Mesangial cell (primary cell): Measurements from ENCODE around the gene SFXN4. TPM values are rescaled to one million over a fixed set of nuclear protein-coding genes. Genes with fewer than 3 reads are reported as not detected.

ENCODE experiments used
- total RNA-seq: library from RNA; depleted of rRNA; stranded (reverse); fragments of >200 nt; gene quantifications from 2 replicates; pipeline ENCODE4 v1.2.3, GENCODE V29; 2015

The SFXN4 gene, protein sequence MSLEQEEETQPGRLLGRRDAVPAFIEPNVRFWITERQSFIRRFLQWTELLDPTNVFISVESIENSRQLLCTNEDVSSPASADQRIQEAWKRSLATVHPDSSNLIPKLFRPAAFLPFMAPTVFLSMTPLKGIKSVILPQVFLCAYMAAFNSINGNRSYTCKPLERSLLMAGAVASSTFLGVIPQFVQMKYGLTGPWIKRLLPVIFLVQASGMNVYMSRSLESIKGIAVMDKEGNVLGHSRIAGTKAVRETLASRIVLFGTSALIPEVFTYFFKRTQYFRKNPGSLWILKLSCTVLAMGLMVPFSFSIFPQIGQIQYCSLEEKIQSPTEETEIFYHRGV
- total RNA-seq: 37.3 and 80.3 TPM in 2 replicates

DNA sequence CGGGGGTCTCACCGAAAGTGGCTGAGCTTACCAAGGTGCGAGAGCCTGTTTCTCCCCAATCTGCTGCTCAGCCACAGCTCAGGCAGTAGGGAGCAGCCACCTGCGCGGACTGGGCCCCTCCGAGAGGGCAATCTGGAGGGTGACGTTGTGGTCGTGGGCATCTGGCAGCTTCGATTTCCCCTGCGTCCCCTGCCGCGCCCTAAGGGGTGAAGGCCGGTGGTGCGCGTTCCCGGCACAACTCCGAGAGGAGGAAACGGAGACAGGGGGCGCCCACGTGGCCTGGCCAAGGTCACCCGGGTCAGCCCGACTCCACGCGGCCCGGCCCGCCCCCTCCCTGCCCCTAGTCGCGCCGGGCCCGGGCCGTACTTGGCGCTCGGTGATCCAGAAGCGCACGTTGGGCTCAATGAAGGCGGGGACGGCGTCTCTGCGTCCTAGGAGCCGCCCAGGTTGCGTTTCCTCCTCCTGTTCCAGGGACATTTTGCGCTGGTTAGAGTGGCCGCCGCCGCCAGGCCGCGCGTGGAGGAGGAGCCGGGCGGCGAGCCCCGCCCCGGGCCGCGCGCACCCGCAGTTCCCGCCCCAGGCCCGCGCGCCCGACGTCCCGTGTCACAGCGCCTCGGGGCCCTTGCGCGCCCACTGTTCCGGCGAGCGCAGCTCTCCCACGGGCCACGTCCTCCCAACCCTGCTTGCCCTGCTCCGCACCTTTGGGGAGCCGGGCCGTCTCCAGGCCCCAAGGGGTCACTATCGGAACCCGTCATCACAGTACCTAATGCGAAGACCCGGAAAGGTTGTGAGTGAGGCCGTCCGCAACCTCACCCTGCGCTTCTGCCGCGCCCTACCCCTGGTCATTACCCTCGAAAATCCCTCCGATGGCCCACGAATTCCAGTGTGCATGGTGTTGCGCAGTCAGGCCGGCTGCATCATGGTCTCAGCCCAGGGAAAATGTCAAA lies at the start of gene SFXN4:
Gene SFXN4, minus strand, starts transcription at position 544 of the 947 bp plus-strand sequence. Its CDS starts 67 bp downstream, at position 477.

DNA sequence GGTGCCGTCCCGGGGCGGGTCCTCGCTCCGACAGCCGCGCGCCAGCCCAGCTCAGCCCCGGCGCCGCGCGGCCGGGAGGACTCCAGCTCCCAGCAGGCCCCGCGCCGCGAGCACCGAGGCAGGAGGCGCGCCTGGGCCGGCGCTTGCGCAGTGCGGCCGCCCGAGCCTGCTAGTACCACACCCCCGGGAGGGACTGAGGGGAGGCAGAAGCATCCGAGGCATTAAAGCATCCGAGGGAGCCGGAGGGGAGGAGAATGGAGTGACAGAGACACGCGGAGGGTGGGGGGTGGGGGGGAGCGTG lies 41.8 kb upstream of the SFXN4 start, which contains the start of gene GRK5:
Gene GRK5, plus strand, starts transcription at position 206 of the 301 bp plus-strand sequence. CDS start 347 bp downstream, outside the sequence.

DNA sequence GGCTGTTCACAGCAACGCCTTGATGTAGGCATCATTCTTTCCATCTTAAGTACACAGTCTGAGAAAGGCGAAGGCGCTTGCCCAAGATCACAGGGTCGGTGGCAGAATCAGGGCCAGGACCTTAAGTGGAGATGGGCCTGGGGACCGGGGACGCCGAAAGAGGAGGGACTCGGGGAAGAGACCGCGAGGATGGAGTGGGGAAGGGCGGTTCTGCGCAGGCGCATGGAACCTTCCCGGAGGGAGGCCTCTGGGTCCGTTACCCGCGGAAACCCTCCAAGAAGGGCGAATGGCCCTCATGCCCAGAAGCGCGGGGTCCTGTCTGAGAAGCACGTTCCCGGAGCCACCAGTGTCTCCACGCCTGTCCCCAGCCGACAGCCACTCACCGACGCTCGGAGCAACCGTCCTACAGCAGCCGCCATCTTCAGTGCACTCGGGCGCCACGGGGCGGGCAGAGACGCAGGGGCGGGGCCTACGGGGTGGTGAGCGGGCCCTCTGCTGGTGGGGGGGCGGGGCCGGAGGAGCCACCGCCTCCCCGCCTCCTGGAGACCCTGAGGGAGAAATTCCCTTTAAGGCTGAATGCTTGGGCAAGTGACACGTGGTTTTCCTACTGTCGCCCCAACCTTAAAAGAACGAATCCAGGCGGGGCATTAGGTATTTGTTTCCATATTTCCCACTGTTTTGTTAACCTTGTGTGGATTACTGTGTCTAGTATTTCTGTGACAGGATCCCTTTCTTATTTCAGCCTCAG lies 13.0 kb upstream of the SFXN4 start, which contains the start of gene PRDX3:
Gene PRDX3, minus strand, starts transcription at position 441 of the 748 bp plus-strand sequence. Its CDS starts 22 bp downstream, at position 419.

DNA sequence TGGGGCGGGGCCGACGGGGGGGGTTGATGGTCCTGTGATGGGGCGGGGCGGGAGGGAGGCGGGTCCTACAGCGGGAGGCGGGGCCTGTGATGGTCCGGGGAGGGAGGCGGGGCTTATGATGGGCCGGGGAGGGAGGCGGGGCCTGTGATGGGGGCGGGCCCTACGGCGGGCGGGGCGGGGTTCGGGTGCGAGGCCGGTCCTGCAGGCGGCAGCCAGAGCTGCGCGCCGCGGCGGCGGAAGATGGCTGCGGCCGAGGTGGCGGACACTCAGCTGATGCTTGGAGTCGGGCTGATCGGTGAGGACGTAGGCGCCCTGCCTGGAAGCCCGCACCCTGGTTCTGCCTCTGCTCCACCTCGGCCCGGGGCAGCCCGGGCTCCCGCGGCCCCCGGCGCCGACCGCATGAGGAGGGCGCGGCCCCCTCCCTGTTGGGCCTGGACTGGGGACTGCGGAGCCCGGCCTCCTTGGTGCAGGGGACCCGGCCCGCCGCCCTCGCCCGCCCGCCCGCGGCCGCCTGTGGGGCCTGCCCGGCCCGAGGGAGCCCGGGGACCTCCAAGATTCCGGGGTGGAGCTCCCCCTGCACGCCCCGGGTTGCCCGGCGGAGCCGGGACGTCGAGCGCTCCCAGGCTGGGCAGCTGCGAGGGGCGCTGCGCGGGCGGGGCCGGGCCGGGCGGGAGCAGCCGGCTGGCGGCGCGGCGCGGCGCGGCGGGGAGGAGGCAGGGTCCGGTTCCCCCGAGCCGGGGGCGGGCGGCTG lies 61.4 kb downstream of the SFXN4 start, which contains the start of gene DENND10:
Gene DENND10, plus strand, starts transcription at position 211 of the 751 bp plus-strand sequence. Its CDS starts 30 bp downstream, at position 241.

Other genes with a start within 250 kb of the SFXN4 start
- 0.81 and 1.9 TPM in 2 replicates for gene NANOS1, start 136.0 kb downstream of the SFXN4 start, total RNA-seq
- 61.0 and 62.7 TPM in 2 replicates for gene EIF3A, start 84.9 kb downstream of the SFXN4 start, total RNA-seq
- gene DENND10, start 61.6 kb downstream of the SFXN4 start, total RNA-seq: 28.7 and 39.6 TPM in 2 replicates
- 125 and 200 TPM in 2 replicates for gene PRDX3, start 13.1 kb upstream of the SFXN4 start, total RNA-seq
- 1.4 and 2.8 TPM in 2 replicates for gene GRK5, start 41.9 kb upstream of the SFXN4 start, total RNA-seq